LNCAP (cell line): ENCODE data around the gene BMX.

Experiments used
- TF ChIP-seq, protein P1 (sequence below): fragments of 450-650 bp; IDR thresholded peaks from 2 replicates; pipeline ENCODE4 v1.5.1; 2017; ENCODE audit warnings: mild to moderate bottlenecking

BMX gene

DNA sequence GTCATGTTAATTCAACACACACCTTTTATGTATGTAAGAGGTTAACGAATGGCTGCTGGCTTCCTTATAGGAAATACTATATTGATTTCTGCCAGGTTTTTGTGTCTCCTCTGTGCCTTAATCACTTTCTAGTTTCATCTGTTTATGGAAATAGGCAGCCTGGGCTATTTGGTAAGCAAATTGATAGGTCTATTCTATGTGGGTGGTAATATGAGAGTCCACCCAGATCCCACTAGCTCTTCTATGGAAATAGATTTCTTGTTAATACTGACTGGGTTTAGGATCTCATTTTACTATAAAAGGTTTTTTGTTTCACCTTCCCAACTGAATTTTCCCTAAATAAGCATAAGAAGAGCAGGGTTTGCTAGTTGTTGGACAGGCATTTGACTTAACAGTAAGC lies 4.1 kb downstream of the BMX start:
- TF ChIP-seq, protein P1, sequence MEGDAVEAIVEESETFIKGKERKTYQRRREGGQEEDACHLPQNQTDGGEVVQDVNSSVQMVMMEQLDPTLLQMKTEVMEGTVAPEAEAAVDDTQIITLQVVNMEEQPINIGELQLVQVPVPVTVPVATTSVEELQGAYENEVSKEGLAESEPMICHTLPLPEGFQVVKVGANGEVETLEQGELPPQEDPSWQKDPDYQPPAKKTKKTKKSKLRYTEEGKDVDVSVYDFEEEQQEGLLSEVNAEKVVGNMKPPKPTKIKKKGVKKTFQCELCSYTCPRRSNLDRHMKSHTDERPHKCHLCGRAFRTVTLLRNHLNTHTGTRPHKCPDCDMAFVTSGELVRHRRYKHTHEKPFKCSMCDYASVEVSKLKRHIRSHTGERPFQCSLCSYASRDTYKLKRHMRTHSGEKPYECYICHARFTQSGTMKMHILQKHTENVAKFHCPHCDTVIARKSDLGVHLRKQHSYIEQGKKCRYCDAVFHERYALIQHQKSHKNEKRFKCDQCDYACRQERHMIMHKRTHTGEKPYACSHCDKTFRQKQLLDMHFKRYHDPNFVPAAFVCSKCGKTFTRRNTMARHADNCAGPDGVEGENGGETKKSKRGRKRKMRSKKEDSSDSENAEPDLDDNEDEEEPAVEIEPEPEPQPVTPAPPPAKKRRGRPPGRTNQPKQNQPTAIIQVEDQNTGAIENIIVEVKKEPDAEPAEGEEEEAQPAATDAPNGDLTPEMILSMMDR: no peak

DNA sequence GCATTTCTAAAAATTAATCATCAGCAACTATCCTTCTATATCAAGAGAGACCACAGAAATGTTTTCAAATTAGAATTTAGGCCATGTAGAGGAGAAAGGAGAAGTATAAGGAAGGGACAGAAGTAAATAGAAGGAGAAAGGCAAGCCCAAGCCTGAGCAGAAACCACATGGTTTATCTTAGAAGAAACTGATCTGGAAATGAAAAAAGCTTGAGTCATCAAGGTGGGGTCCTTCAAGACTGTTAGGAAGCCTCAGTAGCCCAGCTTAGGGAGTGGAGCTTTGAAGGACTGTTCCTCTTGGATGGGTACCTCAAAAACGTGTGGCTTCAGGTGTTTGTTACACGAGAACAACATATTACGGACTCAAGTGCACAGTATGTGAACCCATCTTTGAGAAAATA lies 4.5 kb downstream of the BMX start:
- TF ChIP-seq, protein P1: no peak

DNA sequence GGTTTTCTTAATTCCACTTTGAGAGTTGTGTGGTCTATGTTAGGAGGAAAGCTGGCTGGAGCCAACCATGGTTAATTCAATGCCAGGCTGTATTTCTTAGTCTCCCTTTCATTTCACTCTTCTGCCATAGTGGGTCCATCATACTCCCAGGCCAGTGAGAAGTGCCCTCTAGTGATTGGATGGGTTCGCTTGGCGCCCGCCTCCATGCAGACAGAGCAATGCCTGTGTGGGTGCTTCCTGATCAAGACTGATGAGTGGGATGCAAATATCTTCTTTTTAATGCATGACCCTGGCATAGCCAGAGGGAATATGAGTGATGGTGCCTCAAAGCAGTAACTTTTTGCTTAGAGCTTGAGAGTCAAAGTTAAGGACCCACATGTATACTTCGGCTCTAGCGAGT lies 6.4 kb downstream of the BMX start:
- TF ChIP-seq, protein P1: no peak

DNA sequence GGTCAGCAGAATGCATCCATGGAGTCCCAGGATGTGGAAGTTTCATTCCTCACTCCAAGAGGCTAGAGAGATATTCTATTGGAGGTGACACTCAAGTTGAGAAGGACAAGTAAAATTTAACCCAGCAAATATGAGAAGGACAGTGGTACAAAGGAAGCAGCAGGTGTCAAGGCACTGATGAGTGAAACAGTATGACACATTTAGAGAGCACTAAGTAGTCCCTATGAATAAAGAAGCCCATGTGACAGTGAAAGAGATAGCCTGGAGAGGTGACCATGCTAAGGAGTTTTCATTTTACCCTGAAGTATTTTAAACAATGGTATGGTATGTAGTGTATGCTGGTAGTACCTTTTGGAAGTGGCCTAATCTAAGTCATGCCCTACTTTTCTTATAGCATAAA lies 9.2 kb downstream of the BMX start:
- TF ChIP-seq, protein P1: no peak

DNA sequence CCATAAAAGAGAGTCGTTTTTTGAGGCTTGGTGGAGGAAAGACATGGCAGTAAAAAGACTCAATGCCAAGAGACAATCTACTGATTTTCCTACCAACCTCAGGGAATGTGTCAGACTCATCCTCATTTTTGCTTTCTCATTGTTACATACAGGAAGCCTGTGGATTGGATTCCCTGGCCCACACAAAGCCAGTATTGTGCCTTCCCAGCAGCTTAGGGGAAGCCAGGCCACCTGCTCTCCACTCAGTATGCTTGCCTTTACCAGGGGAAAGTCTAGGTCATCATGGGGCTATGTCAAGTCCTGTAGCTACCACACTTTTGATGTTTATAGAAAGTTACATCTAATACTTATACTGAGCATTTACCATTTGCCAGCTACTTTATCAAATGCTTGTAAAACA lies 11.0 kb downstream of the BMX start:
- TF ChIP-seq, protein P1: no peak

DNA sequence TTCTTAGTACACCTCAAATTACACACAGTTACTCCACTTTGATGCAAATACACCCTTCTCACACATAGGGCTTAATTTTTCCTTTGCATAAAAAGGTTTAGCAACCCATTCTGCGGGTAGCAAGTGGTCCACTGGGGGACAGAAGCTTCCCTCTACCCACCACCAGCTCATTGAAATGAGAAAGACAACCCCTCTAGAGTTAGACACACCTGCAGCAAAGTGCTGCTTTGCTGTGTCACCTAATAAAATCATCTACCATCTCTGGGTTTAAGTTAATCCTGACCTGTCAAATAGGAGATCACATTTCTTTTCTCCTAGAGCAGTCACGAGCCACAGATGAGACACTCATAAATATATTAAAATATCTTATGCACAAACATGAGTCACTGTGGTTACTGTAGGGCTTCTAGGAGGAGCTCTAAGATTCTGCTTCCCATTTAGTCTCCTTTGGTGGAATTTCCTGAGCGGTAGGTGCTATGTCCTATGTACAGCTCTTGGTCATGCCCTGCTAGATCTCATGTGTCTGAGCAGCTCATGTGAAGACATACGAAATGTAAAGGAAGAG lies 11.9 kb downstream of the BMX start:
- TF ChIP-seq, protein P1: no peak

DNA sequence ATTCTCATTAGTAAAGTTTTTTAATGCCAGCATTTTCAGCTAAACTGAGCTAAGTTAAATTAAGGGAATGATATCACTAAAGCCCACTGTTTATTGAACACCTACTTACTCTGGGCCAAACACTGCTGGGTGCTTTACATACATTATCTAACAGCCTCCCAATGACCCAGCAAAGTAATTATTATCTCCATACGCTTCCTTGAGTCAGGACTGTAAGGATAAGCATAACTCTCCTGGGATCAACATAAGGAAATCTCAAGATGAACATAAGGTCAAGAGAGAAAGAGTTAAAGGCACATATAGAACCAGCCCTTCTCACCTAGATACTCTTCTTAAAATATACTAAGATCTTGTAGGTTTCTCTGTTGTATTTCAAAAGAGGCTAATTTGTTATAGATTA lies 13.7 kb downstream of the BMX start:
- TF ChIP-seq, protein P1: no peak

DNA sequence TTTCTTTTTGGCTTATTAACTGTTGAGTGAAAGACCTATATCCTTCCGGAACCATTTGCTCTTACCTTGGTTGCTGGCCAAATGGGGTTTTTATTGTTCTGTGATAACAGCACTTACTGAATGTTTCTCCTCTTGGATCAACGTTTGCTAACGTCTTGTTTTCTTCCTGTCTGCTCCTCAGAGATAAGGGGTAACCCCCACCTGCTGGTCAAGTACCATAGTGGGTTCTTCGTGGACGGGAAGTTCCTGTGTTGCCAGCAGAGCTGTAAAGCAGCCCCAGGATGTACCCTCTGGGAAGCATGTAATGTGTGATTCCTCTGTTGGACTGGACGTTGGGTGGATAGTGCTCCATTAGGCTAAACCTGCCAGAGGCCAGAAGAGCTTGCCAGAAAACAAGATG lies 15.3 kb downstream of the BMX start:
- TF ChIP-seq, protein P1: no peak
